GM19397 (cell line): ENCODE data around the gene GNAS.
A peak's percentile ranks its signal among the peaks of the same experiment; 100 is the strongest.

Experiments
- ATAC-seq: cut with Tn5 transposase; IDR thresholded peaks from one replicate; pipeline ENCODE4 v1.9.1; 2021; ENCODE audit warnings: mild to moderate bottlenecking, moderate library complexity; ENCODE audit not compliant: unreplicated experiment

The GNAS gene

GRCh38 chr20:58878399-58878798 is 25.9 kb downstream of the GNAS start:
- no peak for ATAC-seq

- no peak for ATAC-seq
These were observed 27.9 kb downstream of the GNAS start for GRCh38 chr20:58880441-58880840.

- ATAC-seq = no peak
These were observed 28.7 kb downstream of the GNAS start for GRCh38 chr20:58880994-58881752.

GRCh38 chr20:58882704-58883089 is 30.2 kb downstream of the GNAS start:
- no peak for ATAC-seq

GRCh38 chr20:58883241-58883691 is 30.8 kb downstream of the GNAS start:
- ATAC-seq = no peak

- ATAC-seq = no peak
These were observed 32.5 kb downstream of the GNAS start for GRCh38 chr20:58884966-58885365.

- no peak for ATAC-seq
These were observed 34.0 kb downstream of the GNAS start for GRCh38 chr20:58886546-58886945.

- no peak for ATAC-seq
These were observed 35.6 kb downstream of the GNAS start for GRCh38 chr20:58888103-58888502.

GRCh38 chr20:58888521-58889333 is 36.2 kb downstream of the GNAS start:
- ATAC-seq = peak; percentile 33

- no peak for ATAC-seq
These were observed 36.8 kb downstream of the GNAS start for GRCh38 chr20:58889334-58889760.

GRCh38 chr20:58889798-58890517 is 37.4 kb downstream of the GNAS start:
- peak; percentile 3 for ATAC-seq

- ATAC-seq = peak; percentile 32
These were observed 38.1 kb downstream of the GNAS start for GRCh38 chr20:58890518-58891085.

GRCh38 chr20:58891086-58891717 is 38.7 kb downstream of the GNAS start:
- peak; percentile 36 for ATAC-seq

GRCh38 chr20:58891718-58892140 is 39.2 kb downstream of the GNAS start:
- no peak for ATAC-seq

- ATAC-seq = no peak
These were observed 39.8 kb downstream of the GNAS start for GRCh38 chr20:58892141-58892931.

GRCh38 chr20:58892932-58893224 is 40.4 kb downstream of the GNAS start:
- ATAC-seq = no peak

GRCh38 chr20:58893355-58894120 is 41.0 kb downstream of the GNAS start:
- no peak for ATAC-seq

GRCh38 chr20:58894652-58895447 is 42.3 kb downstream of the GNAS start:
- no peak for ATAC-seq
